ENCODE data around the gene CSRP2. TPM values are rescaled to one million over a fixed set of nuclear protein-coding genes. Genes with fewer than 3 reads are reported as not detected.

The CSRP2 gene
- total RNA-seq, 1 donor from 2014 or later = 28.5 TPM

DNA sequence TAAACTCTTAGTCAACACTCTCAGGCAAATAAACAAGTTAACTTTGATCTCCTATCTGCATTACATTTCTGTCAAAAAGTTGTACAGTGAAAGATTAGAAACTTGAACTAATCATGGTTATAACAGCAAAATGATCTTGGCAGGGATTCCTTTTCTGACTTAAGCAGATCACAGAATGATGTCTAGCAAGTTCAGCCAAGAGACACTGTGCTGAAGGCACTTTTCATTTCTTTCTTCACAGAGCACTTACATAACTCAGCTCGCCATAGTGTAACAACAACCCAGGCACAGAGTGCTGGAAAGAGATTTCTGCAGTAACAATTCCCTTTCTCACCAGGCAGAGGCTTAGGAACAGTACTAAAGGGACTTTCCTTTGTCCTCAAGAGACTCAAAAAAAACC, 19.6 kb upstream of the CSRP2 start:
- intact Hi-C loops (cut with DNase I) = no loop called here
- DNase-seq (no peak), ATAC-seq (peak; percentile 20)
- TF ChIP-seq, protein P1, sequence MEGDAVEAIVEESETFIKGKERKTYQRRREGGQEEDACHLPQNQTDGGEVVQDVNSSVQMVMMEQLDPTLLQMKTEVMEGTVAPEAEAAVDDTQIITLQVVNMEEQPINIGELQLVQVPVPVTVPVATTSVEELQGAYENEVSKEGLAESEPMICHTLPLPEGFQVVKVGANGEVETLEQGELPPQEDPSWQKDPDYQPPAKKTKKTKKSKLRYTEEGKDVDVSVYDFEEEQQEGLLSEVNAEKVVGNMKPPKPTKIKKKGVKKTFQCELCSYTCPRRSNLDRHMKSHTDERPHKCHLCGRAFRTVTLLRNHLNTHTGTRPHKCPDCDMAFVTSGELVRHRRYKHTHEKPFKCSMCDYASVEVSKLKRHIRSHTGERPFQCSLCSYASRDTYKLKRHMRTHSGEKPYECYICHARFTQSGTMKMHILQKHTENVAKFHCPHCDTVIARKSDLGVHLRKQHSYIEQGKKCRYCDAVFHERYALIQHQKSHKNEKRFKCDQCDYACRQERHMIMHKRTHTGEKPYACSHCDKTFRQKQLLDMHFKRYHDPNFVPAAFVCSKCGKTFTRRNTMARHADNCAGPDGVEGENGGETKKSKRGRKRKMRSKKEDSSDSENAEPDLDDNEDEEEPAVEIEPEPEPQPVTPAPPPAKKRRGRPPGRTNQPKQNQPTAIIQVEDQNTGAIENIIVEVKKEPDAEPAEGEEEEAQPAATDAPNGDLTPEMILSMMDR (IDR thresholded peaks at IDR 0.05) = no peak
- Histone ChIP-seq H3K9me3 (no peaks in the 10 kb centered on the region), H3K27ac (peak overlapping the region; percentile 47), H3K4me1 (no peaks in the 10 kb centered on the region), H3K27me3 (no peaks in the 10 kb centered on the region), H3K36me3 (no peaks in the 10 kb centered on the region), H3K4me3 (no peak overlapping the region)

DNA sequence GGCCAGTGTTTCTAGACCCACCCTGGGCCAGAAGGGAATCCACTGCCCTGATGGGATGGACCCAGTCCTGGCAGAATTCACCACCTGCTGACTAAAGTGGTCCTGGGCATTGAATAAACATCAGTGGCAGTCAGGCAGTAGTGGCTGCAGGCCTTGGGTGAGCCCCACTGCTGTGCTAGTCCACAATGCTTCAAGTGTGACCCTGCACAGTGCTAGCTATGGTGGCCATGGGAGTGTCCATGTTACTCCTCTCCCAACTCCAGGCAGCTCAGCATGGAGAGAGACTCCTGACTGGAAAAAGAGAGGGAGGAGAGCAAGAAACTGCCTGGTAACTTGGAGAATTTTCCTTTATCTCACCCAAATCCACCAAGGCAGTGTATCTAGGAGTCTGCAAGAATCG, 17.5 kb upstream of the CSRP2 start:
- ATAC-seq = peak; percentile 34

DNA sequence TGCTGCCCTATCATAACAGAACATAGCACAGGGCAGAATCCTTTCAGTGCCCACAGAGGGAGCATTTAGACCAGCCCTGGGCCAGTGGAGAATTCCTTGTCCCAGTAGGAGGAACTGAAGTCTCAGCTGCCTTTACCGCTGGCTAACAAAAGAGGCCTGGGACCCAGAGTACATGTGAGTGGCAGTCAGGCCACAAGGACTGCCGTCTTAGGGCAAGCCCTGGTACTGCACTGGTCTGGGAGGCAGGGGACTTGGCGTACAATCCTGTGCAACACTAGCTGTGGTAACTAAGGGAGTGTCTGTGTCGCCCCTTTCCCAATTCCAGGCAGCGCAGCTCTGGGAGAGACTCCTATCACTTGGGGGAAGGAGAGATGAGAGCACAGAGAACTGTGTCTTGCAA, 17.0 kb upstream of the CSRP2 start:
- ATAC-seq (peak; percentile 21), DNase-seq (no peak)
- no peaks in the 10 kb centered on the region for H3K4me1 ChIP-seq
- intact Hi-C loops (cut with DNase I) = no loop called here
- no peak overlapping the region for H3K4me3 ChIP-seq
- no peaks in the 10 kb centered on the region for H3K27me3 ChIP-seq
- no peaks in the 10 kb centered on the region for H3K9me3 ChIP-seq
- no peak overlapping the region for H3K27ac ChIP-seq
- TF ChIP-seq, protein P1 (IDR thresholded peaks at IDR 0.05) = no peak
- H3K36me3 ChIP-seq = no peaks in the 10 kb centered on the region

More for the DNA sequence above, 17.5 kb upstream of the CSRP2 start:
- H3K9me3 ChIP-seq = no peaks in the 10 kb centered on the region
- H3K36me3 ChIP-seq = no peaks in the 10 kb centered on the region
- intact Hi-C loops (cut with DNase I) = no loop called here
- H3K4me3 ChIP-seq = no peak overlapping the region
- H3K27ac ChIP-seq = no peak overlapping the region
- no peaks in the 10 kb centered on the region for H3K4me1 ChIP-seq
- DNase-seq = no peak
- TF ChIP-seq, protein P1 (IDR thresholded peaks at IDR 0.05) = no peak
- no peaks in the 10 kb centered on the region for H3K27me3 ChIP-seq

DNA sequence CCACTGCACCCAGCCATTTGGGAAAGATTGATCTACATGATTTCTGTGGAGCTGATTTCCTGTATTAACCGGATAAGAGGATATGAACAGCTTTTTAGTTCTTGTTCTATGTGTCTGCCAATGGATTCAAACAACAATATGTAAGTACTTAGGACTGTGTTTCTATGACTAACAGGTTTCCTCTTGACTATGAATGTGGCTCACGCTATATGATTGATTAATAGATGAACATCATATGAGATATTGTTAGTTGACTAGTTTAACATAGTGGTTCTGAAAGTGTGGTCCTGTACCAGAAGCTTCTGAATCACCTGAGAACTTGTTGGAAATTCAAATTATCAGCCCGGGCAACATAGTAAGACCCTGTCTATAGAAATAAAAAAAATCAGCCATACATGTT, 12.8 kb upstream of the CSRP2 start:
- Histone ChIP-seq H3K4me1 (no peaks in the 10 kb centered on the region), H3K9me3 (no peaks in the 10 kb centered on the region), H3K4me3 (no peak overlapping the region), H3K27me3 (no peaks in the 10 kb centered on the region), H3K36me3 (no peaks in the 10 kb centered on the region), H3K27ac (no peak overlapping the region)
- TF ChIP-seq, protein P1 (IDR thresholded peaks at IDR 0.05) = no peak
- intact Hi-C loops (cut with DNase I) = no loop called here
- DNase-seq (no peak), ATAC-seq (no peak)

DNA sequence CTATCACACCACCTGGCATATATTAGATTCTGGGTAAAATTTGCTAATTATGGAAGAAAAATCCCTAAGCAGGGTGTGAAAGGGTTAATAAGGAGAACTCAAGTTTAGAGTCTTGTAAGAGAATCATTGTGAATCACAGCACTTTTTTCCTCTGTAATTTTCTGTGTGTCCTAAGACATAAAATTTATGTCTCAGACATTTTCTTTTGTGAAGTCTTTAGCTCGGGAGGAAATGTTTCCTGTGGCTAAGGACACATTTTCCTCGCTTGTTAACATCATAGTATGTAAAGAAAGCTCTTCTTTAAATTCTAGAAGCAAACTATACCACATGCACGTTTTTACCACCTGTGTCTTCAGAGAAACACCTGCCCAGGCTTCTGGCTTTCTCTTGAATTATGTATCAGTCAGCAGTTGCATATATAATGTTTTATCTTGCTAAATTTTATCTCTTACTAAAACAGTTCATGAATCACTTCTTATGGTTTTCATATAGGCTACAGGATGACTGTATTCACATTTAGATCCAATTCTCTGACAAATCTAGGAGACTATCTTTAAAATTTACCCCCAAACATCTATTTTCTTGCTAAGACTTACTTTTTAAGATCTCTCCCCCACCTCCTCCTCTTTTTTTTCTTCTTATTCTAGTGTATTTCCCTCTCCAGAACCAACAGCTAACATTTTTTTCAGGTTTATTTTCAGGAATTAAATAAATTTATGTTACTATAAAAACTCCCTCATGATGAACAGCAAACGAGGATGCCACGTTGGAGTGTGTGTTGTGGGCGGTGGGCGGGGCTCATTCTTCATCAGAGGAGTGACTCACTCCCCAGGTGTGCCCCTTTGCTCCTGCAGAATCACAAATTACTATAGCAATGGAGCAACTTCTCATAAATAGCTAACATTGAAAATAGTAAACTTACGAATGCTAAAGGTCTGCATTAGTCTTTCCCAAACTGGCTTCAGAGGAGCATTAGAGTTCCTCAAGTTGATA, 11.6 kb upstream of the CSRP2 start:
- Histone ChIP-seq H3K27me3 (no peaks in the 10 kb centered on the region), H3K9me3 (no peaks in the 10 kb centered on the region), H3K4me3 (no peak overlapping the region), H3K36me3 (no peaks in the 10 kb centered on the region), H3K4me1 (no peaks in the 10 kb centered on the region), H3K27ac (no peak overlapping the region)
- TF ChIP-seq, protein P1 (IDR thresholded peaks at IDR 0.05) = no peak
- ATAC-seq (no peak), DNase-seq (no peak)
- intact Hi-C loops (cut with DNase I) = no loop called here
